Motor neuron (in vitro differentiated cells): ENCODE results near the gene TMEM150B. TPM values are rescaled to one million over a fixed set of nuclear protein-coding genes. Genes with fewer than 3 reads are reported as not detected.

Experiments used
- ATAC-seq, 8 experiments: fragments of 200-7000 bp; cut with Tn5 transposase; replicated peaks in 6 of 8; 2 replicates each; pipeline ENCODE4 v1.8.0; 2021; ENCODE audit warnings: mild to moderate bottlenecking in 8 of 8, moderate library complexity in 8 of 8
- H3K27ac ChIP-seq, 2 donors: fragments of 250-450 bp; sonication (Bioruptor Pico); 2 replicates each; pipeline ENCODE4 v1.9.0; 2021; ENCODE audit warnings: antibody characterized with exemption in 2 of 2, mild to moderate bottlenecking in 2 of 2, moderate library complexity in 1 of 2
- H3K4me1 ChIP-seq, 2 donors: fragments of 250-450 bp; sonication (Bioruptor Pico); replicated peaks in 1 of 2; 2 replicates each; pipeline ENCODE4 v1.6.1; 2021; ENCODE audit warnings: antibody characterized with exemption in 2 of 2, mild to moderate bottlenecking in 2 of 2, moderate library complexity in 1 of 2
- H3K4me3 ChIP-seq, 5 donors: fragments of 250-450 bp; sonication (Bioruptor Pico); 2 replicates each; pipeline ENCODE4 v1.9.0; 2021; ENCODE audit warnings: antibody characterized with exemption in 5 of 5, mild to moderate bottlenecking in 5 of 5, moderate library complexity in 4 of 5
- WGBS, 10 experiments: fragments of 450-650 bp; shearing (Covaris generic); methylation state at CpG; one replicate each; pipeline ENCODE4 v1.0.0; 2022; 5-methylcytosine and 5-hydroxymethylcytosine counted together
- in situ Hi-C, 9 experiments: fragments of 400-800 bp; cut with MboI; loops; one replicate each; pipeline ENCODE4 v1.15.0; 2021; ENCODE audit warnings: low sequenced_read_pairs in 9 of 9, low pct_unique_long_range_greater_than_20kb in 2 of 9; ENCODE audit not compliant: unreplicated experiment in 9 of 9
- total RNA-seq, 8 experiments: library from RNA; unstranded; fragments of 300-600 nt; gene quantifications; 2 replicates each; pipeline versions ENCODE4 v1.2.3 to v1.2.4, GENCODE V29; 2022

The TMEM150B gene
- total RNA-seq, 8 experiments from 2014 or later, result 0.11 to 0.62 (median 0.33) TPM; not detected in 5

DNA sequence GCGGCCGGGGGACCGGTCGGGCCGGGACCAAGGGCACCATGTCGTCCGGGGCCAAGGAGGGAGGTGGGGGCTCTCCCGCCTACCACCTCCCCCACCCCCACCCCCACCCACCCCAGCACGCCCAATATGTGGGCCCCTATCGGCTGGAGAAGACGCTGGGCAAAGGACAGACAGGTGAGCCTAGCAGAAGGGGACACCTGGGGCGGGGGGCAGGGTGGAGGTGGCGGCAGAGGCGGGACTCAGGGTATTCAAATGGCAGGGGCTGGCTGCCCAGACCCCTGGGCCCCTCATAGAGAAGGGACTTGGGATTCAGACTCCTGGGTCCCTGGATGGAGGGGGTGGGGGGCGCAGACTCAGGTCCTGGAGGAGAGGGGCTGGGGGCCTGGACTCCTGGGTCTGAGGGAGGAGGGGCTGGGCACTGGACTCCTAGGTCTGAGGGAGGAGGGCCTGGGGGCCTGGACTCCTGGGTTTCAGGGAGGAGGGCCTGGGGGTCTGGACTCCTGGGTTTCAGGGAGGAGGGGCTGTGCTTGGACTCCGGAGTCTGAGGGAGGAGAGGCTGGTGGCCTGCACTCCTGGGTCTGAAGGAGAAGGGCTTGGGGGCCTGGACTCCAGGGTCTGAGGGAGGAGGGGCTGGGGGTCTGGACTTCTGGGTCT, 40.6 kb downstream of the TMEM150B start:
- ATAC-seq, result no peak
- H3K27ac ChIP-seq, result peak overlapping the region; percentile 97 to 98
- in situ Hi-C loops, result no loop called here

DNA sequence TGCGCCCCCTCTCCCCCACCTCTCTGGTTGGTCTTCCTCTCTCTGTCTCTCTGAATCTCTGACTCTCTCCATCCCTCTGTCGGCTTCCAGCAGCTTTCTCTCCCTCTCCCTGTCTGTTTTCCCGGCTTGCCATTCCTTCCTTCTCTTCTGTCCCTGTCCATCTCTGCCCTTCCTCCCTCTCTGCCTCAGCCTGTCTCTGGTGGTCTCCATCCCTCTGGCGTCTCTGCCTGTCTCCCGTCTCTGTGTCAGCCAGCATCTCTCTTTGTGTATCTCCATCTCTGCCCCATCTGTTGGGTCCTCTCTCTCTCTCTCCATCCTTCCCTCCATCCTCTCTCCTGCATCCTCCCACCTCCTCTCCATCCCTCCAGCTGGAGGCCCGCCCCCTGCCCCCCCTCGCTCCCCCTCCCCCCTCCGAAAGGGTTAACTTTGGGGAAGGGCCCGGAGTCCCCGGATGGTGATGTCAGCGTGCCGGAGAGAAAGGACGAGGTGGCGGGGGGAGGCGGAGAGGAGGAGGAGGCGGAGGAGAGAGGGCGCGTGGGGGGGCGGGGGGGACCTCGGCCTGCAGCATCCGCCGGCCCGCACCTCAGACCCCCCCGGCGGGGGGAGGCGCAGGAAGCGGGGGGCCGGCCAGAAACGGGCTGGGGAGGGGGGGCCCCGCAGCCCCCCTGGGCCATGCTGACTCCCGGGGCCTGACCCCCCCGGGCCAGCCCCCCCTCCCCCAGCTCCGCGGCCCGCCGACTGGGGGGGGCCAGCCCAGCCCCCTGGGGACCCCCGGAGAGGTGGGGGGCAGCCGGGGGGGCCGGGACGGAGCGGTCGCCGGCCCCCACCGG, 41.4 kb downstream of the TMEM150B start, which contains the start of gene BRSK1:
Gene BRSK1 (plus strand): TSS at position 450 of the 830 bp plus-strand sequence. CDS start 446 bp downstream, outside the sequence.
- H3K4me1 ChIP-seq, result peaks cover 23 to 29% of the 10 kb centered on the region in 2 donors
- in situ Hi-C loops, result no loop called here
- peak within 1 kb of the TSS; percentile 91 to 100 (median 100) for H3K4me3 ChIP-seq
- peak in 6 of 8 experiments; percentile 5 to 10 (median 6) for ATAC-seq
- WGBS, 10 experiments, result 0 to 40% (median 18%) methylated on average over 1 to 2 of the region's 44 CpGs; no CpG with 5 or more reads in 6 of the 10 experiments
- peak within 1 kb of the TSS; percentile 97 to 98 for H3K27ac ChIP-seq

More for the DNA sequence above, 40.6 kb downstream of the TMEM150B start:
- Histone ChIP-seq H3K4me1 (peaks cover 21 to 27% of the 10 kb centered on the region in 2 donors), H3K4me3 (peak overlapping the region; percentile 91 to 100 (median 100))
- WGBS, 10 experiments, result no CpG with 5 or more reads among the region's 16 CpGs

- Histone ChIP-seq H3K4me1 (peaks cover 22 to 37% of the 10 kb centered on the region in 2 donors), H3K27ac (peak within 1 kb of the TSS; percentile 70 to 95), H3K4me3 (peak within 1 kb of the TSS; percentile 52 to 63 (median 54))
- peak; percentile 85 to 94 (median 88) for ATAC-seq
- 17 to 20% methylated on average over 1 to 2 of the region's 52 CpGs; no CpG with 5 or more reads in 8 of the 10 experiments for WGBS, 10 experiments
- in situ Hi-C loops, result no loop called here
Measured at GRCh38 chr19:55279770-55280643, 45.1 kb downstream of the TMEM150B start, which contains the start of gene HSPBP1. Gene HSPBP1, minus strand, starts transcription at chr19:55280110. Its CDS starts 502 bp downstream, at chr19:55279608.

GRCh38 chr19:55279340-55279739, 45.8 kb downstream of the TMEM150B start:
- H3K4me3 ChIP-seq, result peak overlapping the region; percentile 52 to 63 (median 54)
- WGBS, 10 experiments, result 0% methylated on average over 2 to 3 of the region's 23 CpGs; no CpG with 5 or more reads in 8 of the 10 experiments
- H3K4me1 ChIP-seq, result peaks cover 22 to 37% of the 10 kb centered on the region in 2 donors
- ATAC-seq, result peak in 3 of 8 experiments; percentile 1 to 10 (median 7)
- peak overlapping the region; percentile 70 to 95 for H3K27ac ChIP-seq
- in situ Hi-C loops, result no loop called here

DNA sequence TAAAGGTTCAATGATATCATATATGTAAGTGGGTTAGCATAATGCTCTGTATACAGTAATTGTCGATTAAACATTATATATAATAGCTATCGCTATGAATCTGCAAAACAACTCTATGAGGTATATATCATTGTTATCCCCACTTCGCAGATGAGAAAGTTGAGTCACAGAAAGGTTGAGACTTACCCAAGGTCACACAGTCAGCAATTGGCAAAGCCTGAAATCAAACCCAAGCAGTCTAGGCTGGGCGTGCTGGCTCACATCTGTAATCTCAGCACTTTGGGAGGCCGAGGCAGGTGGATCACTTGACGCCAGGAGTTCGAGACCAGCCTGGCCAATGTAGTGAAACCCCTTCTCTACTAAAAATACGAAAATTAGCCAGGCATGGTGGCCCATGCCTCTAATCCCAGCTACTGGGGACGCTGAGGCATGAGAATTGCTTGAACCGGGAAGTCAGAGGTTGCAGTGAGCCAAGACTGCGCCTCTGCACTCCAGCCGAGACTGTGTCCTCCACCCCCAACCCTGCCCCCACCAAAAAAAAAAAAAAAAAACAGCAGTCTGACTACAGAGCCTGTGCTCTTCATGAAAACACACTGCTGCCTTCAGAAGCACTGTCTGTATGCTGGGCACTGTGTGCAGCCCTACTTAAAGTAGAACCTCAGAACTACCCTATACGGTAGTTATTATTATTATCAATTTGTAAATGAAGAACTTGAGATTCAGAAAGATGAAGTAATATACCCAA, 46.6 kb downstream of the TMEM150B start:
- WGBS, 10 experiments, result 62 to 100% (median 88%) methylated on average over 1 to 9 of the region's 13 CpGs
- in situ Hi-C loops, result no loop called here
- H3K27ac ChIP-seq, result peak overlapping the region; percentile 27 to 70
- peak overlapping the region; percentile 52 to 63 (median 54) for H3K4me3 ChIP-seq
- ATAC-seq, result no peak
- H3K4me1 ChIP-seq, result peaks cover 22 to 36% of the 10 kb centered on the region in 2 donors

GRCh38 chr19:55277494-55277893, 47.6 kb downstream of the TMEM150B start:
- Histone ChIP-seq H3K4me3 (no peak overlapping the region), H3K4me1 (peaks cover 15 to 27% of the 10 kb centered on the region in 2 donors), H3K27ac (peak overlapping the region in 1 of 2 donors; percentile 20)
- 60 to 80% (median 71%) methylated on average over 2 to 7 of the region's 17 CpGs; no CpG with 5 or more reads in 6 of the 10 experiments for WGBS, 10 experiments
- in situ Hi-C loops, result no loop called here
- ATAC-seq, result no peak

DNA sequence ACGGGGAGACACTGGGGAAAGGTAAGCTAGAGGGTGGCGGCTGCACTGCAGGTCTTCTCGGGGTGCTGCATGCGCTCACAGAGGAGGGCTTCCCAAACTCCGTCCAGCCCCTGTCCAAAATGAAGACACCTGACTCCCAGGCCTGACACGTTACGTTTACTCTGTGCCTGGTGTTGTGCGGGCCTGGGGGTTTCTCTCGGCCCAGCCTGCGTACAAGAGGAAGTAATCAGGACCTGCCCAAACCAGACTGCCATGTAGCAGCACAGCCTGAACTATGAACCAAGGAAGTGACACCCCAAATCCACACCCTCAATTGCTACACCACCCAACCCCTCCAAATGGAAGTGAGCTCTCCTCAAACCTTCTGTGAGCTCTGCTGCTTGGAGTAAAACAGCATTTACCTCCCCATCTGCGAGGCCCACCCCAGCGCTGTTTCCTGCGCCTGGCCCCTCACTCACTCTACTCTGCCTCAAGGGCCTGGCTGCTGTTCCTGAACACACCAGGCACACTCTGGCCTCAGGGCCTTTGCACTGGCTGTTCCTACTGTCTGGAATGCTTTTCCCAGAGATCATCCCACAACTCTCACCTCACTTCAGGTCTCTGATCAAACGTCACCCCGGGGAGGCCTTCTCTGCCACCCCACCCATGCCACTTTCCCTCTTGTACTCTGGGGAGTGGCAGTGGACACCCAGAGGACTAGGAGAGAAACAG, 48.3 kb downstream of the TMEM150B start:
- in situ Hi-C loops, result no loop called here
- H3K4me1 ChIP-seq, result peaks cover 15 to 27% of the 10 kb centered on the region in 2 donors
- H3K27ac ChIP-seq, result peak overlapping the region in 1 of 2 donors; percentile 20
- ATAC-seq, result no peak
- no peak overlapping the region for H3K4me3 ChIP-seq
- 40 to 100% (median 100%) methylated on average over 1 to 4 of the region's 15 CpGs; no CpG with 5 or more reads in 3 of the 10 experiments for WGBS, 10 experiments

DNA sequence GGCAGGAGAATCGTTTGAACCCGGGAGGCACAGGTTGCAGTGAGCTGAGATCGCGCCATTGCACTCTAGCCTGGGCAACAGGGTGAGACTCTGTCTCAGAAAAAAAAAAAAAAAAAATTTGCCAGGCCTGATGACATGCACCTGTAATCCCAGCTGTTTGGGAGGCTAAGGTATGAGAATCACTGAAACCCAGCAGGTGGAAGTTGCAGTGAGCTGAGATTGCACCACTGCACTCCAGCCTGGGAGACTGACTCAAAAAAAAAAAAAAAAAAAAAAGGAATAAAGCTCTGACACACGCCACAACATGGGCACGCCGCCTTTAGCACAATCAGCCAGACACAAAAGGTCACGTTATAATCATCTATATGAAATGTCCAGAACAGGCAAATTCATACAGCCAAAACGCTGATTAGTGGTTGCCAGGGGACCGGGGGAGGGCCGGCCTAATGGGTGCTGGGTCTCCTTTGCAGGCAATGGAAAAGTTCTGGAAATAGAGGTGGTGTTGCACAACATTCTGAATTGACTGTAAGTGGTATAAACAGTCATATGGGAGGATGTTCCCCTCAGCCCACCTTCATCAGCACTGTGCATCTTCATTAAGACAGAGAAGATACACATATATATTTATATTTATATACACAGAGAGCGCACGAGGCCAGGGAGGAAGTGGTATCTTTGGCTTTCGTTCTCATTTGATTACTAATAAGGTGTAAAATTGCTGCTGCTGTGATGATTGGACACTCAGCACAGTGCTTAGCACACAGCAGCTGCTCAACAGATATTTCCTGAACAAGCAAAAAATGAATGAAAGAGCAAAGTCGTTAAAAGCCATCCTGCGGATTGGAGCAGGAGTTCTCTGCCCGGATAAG, 49.1 kb downstream of the TMEM150B start:
- Histone ChIP-seq H3K4me1 (peaks cover 12 to 24% of the 10 kb centered on the region in 2 donors), H3K4me3 (no peak overlapping the region), H3K27ac (no peak overlapping the region)
- 51 to 100% (median 91%) methylated on average over 1 to 9 of the region's 17 CpGs for WGBS, 10 experiments
- ATAC-seq, result no peak
- in situ Hi-C loops, result no loop called here

DNA sequence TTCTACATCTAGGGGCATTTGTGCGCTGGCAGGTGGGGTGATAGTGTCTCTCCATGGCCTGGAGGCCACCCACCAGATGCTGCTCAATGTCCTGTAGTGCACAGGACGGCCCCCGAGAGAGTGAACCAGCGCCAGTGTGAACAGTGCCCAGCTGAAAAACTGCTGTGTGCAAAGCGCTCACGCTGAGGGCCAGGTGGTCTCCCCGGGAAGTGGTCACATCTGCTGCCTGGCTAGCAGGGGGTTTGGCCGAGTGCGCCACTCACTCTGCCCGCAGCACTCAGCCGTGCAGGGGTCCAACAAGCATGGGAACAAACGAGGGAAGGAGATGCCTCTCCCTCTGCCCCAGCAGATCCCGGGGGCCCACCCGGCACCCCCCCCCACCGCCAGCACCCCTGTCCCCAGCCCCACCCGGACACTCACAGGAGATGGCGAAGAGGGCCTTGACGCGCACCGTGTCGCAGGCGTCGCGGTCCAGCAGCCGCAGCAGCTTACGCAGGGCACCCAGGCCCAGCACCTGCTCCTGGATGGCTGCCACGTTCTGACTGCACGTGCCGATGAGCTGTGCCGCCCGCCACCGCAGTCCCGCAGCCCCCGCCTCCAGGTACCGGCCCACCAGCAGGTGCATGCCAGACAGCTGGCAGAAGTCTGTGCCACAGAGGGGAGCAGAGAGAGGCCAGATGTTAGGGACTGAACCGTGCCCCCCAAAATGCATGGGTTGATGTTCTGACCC, 51.0 kb downstream of the TMEM150B start:
- Histone ChIP-seq H3K27ac (no peak overlapping the region), H3K4me1 (peaks cover 5 to 17% of the 10 kb centered on the region in 2 donors), H3K4me3 (no peak overlapping the region)
- ATAC-seq, result no peak
- in situ Hi-C loops, result no loop called here
- 93 to 100% (median 100%) methylated on average over 2 to 7 of the region's 36 CpGs; no CpG with 5 or more reads in 7 of the 10 experiments for WGBS, 10 experiments

- in situ Hi-C loops, result no loop called here
- WGBS, 10 experiments, result 79 to 97% (median 94%) methylated on average over 3 to 13 of the region's 18 CpGs; no CpG with 5 or more reads in 3 of the 10 experiments
- ATAC-seq, result no peak
- Histone ChIP-seq H3K4me1 (no peaks in the 10 kb centered on the region), H3K27ac (no peak overlapping the region), H3K4me3 (no peak overlapping the region)
Measured at GRCh38 chr19:55272142-55272541, 53.0 kb downstream of the TMEM150B start.
